A549 (cell line): ENCODE measurements around the gene ARSD. TPM values are rescaled to one million over a fixed set of nuclear protein-coding genes. Genes with fewer than 3 reads are reported as not detected.

Experiments used
- ATAC-seq, 2 experiments: fragments of 200-7000 bp in 1 of 2; fragments of >200 bp in 1 of 2; cut with Nextera tagmentation in 1 of 2; cut with Tn5 transposase in 1 of 2; 3 replicates each; pipeline versions ENCODE4 v1.8.0 to v1.9.1; 2018 to 2020; ENCODE audit warnings: mild to moderate bottlenecking in 1 of 2, moderate library complexity in 1 of 2
- CTCF ChIA-PET: fragments of 300-600 bp; sonication (Branson Sonifier 250); formaldehyde crosslinking; extraction: SDS; loops from one replicate; lab custom pipeline; 2021; ENCODE audit warnings: antibody characterized with exemption, inconsistent platforms; lab: Yijun Ruan, JAX
- POLR2A ChIA-PET: fragments of 350-600 bp; formaldehyde crosslinking; extraction: SDS; loops from one replicate; lab custom pipeline; 2021; ENCODE audit warnings: antibody characterized with exemption, inconsistent platforms; lab: Yijun Ruan, JAX
- DNase-seq, 2 experiments: peaks; one replicate each; pipeline versions ENCODE4 v3.0.0 to v3.0.0-alpha.2; 2011 to 2016; ENCODE audit warnings: low read depth in 1 of 2, low spot score in 1 of 2
- FAIRE-seq: peaks from 2 replicates; lab custom pipeline; 2011; peaks lifted over from hg19 to GRCh38; lab: Jason Lieb, UNC
- H3K27ac ChIP-seq, 2 experiments: fragments of >200 bp; sonication (Bioruptor Twin); formaldehyde crosslinking; 3 replicates each; pipeline ENCODE4 v1.5.1; 2016 to 2017
- H3K4me1 ChIP-seq: fragments of >200 bp; sonication (Bioruptor Twin); formaldehyde crosslinking; 3 replicates; pipeline ENCODE4 v1.6.1; 2016
- H3K4me2 ChIP-seq: fragments of >200 bp; sonication (Bioruptor Twin); formaldehyde crosslinking; 3 replicates; pipeline ENCODE4 v1.6.1; 2016
- H3K4me3 ChIP-seq: fragments of >200 bp; sonication (Bioruptor Twin); formaldehyde crosslinking; 3 replicates; pipeline ENCODE4 v1.5.1; 2016
- H3K9me3 ChIP-seq: fragments of >200 bp; sonication (Bioruptor Twin); formaldehyde crosslinking; 3 replicates; pipeline ENCODE4 v1.6.1; 2016
- BHLHE40 ChIP-seq: IDR thresholded peaks from 2 replicates; pipeline ENCODE4 v1.6.1; 2012; ENCODE audit warnings: low read depth, low read length, inconsistent platforms
- CEBPB ChIP-seq, 2 experiments: fragments of >200 bp in 1 of 2; sonication (Bioruptor Twin) in 1 of 2; formaldehyde crosslinking in 1 of 2; IDR thresholded peaks; 2 replicates each; pipeline ENCODE4 v1.6.1; 2012 to 2016
- CHD4 ChIP-seq: fragments of 200-600 bp; sonication (generic); IDR thresholded peaks from 2 replicates; pipeline ENCODE4 v1.6.1; 2016; ENCODE audit warnings: antibody characterized with exemption, mild to moderate bottlenecking, borderline replicate concordance
- EP300 ChIP-seq, 2 experiments: fragments of >200 bp; sonication (Bioruptor Twin); formaldehyde crosslinking; IDR thresholded peaks; 2 replicates in 1 of 2; 3 replicates in 1 of 2; pipeline ENCODE4 v1.6.1; 2016 to 2017
- HDAC2 ChIP-seq: fragments of 200-600 bp; sonication (generic); IDR thresholded peaks from 2 replicates; pipeline ENCODE4 v1.6.1; 2016
- HEYL ChIP-seq: fragments of 250-450 bp; sonication (Bioruptor Pico); IDR thresholded peaks from 2 replicates; pipeline ENCODE4 v1.8.0; 2021; ENCODE audit warnings: mild to moderate bottlenecking, moderate library complexity
- HOXA7 ChIP-seq: fragments of 250-450 bp; sonication (Bioruptor Pico); IDR thresholded peaks from 2 replicates; pipeline ENCODE4 v1.5.0; 2020; ENCODE audit warnings: mild to moderate bottlenecking, moderate library complexity
- HOXB13 ChIP-seq: fragments of 250-450 bp; sonication (Bioruptor Pico); IDR thresholded peaks from 2 replicates; pipeline ENCODE4 v1.5.0; 2020; ENCODE audit warnings: low read depth, mild to moderate bottlenecking, moderate library complexity
- JUN ChIP-seq, 2 experiments: fragments of >200 bp; sonication (Bioruptor Twin); formaldehyde crosslinking; IDR thresholded peaks; 2 replicates in 1 of 2; 3 replicates in 1 of 2; pipeline ENCODE4 v1.6.1; 2016 to 2017
- KDM1A ChIP-seq: fragments of 200-600 bp; sonication (generic); IDR thresholded peaks from 2 replicates; pipeline ENCODE4 v1.6.1; 2016; ENCODE audit warnings: low read depth, mild to moderate bottlenecking
- MAFK ChIP-seq: fragments of 450-650 bp; IDR thresholded peaks from 2 replicates; pipeline ENCODE4 v1.6.1; 2014; ENCODE audit not compliant: partially characterized antibody
- MYC ChIP-seq: IDR thresholded peaks from 2 replicates; pipeline ENCODE4 v1.6.1; 2012; ENCODE audit warnings: mild to moderate bottlenecking, inconsistent platforms, low read length, improper control_type of control experiment, borderline replicate concordance
- NFE2L2 ChIP-seq: fragments of 150-350 bp; conservative IDR thresholded peaks from 2 replicates; pipeline ENCODE4 v1.6.1; 2014; ENCODE audit warnings: low read length
- NPAS2 ChIP-seq: fragments of 250-450 bp; sonication (Bioruptor Pico); IDR thresholded peaks from 2 replicates; pipeline ENCODE4 v1.8.0; 2022; ENCODE audit warnings: mild to moderate bottlenecking, moderate library complexity, borderline replicate concordance
- POLR2AphosphoS2 ChIP-seq: conservative IDR thresholded peaks from 2 replicates; pipeline ENCODE4 v1.6.1; 2012; ENCODE audit warnings: low read length, improper control_type of control experiment, inconsistent platforms
- RCOR1 ChIP-seq: fragments of 150-350 bp; IDR thresholded peaks from 2 replicates; pipeline ENCODE4 v1.6.1; 2014; ENCODE audit warnings: antibody characterized with exemption, low read length, low read depth
- RNF2 ChIP-seq: fragments of 200-600 bp; sonication (generic); IDR thresholded peaks from 2 replicates; pipeline ENCODE4 v1.6.1; 2016; ENCODE audit warnings: low read depth, mild to moderate bottlenecking, antibody characterized with exemption, moderate library complexity, borderline replicate concordance
- SREBF2 ChIP-seq: fragments of 450-650 bp; IDR thresholded peaks from 2 replicates; pipeline ENCODE4 v1.6.1; 2014; ENCODE audit warnings: mild to moderate bottlenecking, moderate library complexity
- ZC3H11A ChIP-seq: fragments of 450-650 bp; IDR thresholded peaks from 2 replicates; pipeline ENCODE4 v1.6.1; 2014; ENCODE audit warnings: antibody characterized with exemption, mild to moderate bottlenecking
- ZNF302 ChIP-seq: fragments of 250-450 bp; sonication (Bioruptor Pico); IDR thresholded peaks from 2 replicates; pipeline ENCODE4 v1.9.0; 2021; ENCODE audit warnings: inconsistent platforms, mild to moderate bottlenecking, moderate library complexity
- ZSCAN20 ChIP-seq: fragments of 250-450 bp; sonication (Bioruptor Pico); IDR thresholded peaks from 2 replicates; pipeline ENCODE4 v1.8.0; 2022; ENCODE audit warnings: mild to moderate bottlenecking, moderate library complexity
- WGBS: methylation state at CpG from one replicate; pipeline ENCODE4 v1.1.6; 2017; ENCODE audit errors: missing lambda C conversion rate; 5-methylcytosine and 5-hydroxymethylcytosine counted together
- polyA plus RNA-seq, 4 experiments: library from polyadenylated mRNA; depleted of rRNA in 3 of 4; stranded (reverse); fragments of >200 nt; fragmentation: RNase III in 1 of 4; extraction: RNeasy Plus Mini Kit Qiagen cat#74134 plus additional on column Dnase treatment in 1 of 4; gene quantifications; 2 replicates in 3 of 4; 3 replicates in 1 of 4; pipeline ENCODE4 v1.2.3, GENCODE V29; 2011 to 2017
- TF ChIP-seq, protein P1 (sequence below): fragments of 250-450 bp; sonication (Bioruptor Pico); IDR thresholded peaks from 2 replicates; pipeline ENCODE4 v1.5.0; 2020; ENCODE audit warnings: low read depth, mild to moderate bottlenecking, moderate library complexity
- TF ChIP-seq, protein P2 (sequence below): IDR thresholded peaks from 2 replicates; pipeline ENCODE4 v1.6.1; 2012
- TF ChIP-seq, protein P3 (sequence below): fragments of 200-600 bp; sonication (generic); IDR thresholded peaks from 2 replicates; pipeline ENCODE4 v1.6.1; 2016; ENCODE audit warnings: antibody characterized with exemption, mild to moderate bottlenecking, moderate library complexity

The ARSD gene
- polyA plus RNA-seq, 2 of the 4 experiments (the other 2 are of a cell fraction): 9.9 to 17.4 TPM

DNA sequence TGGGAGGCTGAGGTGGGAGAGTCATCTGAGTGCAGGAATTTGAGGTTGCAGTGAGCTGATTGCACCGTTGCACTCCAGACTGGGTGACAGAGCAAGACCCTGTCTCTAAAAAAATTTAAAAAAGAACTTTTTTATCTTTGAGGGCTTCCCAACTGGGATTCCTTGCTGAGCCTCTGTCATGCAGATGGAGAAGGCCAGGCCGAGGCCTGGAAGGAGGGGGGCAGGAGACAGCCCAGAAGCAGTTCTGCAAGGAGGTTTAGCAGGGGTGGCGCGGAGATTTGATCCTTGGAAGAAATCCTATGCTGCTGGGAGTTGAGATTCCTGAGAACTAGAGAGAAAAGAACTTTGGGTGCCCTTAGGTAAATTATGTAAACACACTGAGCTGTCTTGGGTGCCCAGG is 2.5 kb upstream of the ARSD start (continued):
- no peak for TF ChIP-seq ZSCAN20
- TF ChIP-seq NFE2L2: no peak

DNA sequence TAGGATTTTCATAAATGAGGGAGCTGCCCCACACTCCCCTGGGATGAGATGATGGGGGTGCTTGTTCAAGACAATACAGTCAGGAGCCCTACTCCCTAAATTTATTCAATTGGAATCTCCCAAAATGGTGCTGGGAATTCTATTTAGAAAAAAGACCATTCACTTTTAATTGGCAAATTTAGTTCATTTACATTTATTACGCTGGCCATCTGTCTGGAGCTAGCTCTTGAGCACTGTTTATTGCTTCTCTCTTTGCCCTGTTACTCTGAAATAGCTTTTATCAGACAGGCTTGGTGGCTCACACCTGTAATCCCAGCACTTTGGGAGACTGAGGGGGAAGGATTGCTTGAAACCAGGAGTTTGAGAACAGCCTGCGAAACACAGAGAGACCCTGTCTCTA is 2.0 kb upstream of the ARSD start:
- H3K9me3 ChIP-seq: peaks cover 6% of the 10 kb centered on the region; the same call in 1 of the 3 replicates
- H3K4me1 ChIP-seq: peaks cover 7% of the 10 kb centered on the region; the same call in 2 of the 3 replicates
- ATAC-seq (no peak), FAIRE-seq (no peak), DNase-seq (no peak)
- ChIA-PET POLR2A (no interaction called here), CTCF (no interaction called here)
- H3K27ac ChIP-seq: no peak overlapping the region
- no peak overlapping the region for H3K4me3 ChIP-seq
- TF ChIP-seq RNF2 (no peak), EP300 (IDR thresholded peaks at IDR 0.05) (no peak), MAFK (no peak)
- TF ChIP-seq, protein P1, sequence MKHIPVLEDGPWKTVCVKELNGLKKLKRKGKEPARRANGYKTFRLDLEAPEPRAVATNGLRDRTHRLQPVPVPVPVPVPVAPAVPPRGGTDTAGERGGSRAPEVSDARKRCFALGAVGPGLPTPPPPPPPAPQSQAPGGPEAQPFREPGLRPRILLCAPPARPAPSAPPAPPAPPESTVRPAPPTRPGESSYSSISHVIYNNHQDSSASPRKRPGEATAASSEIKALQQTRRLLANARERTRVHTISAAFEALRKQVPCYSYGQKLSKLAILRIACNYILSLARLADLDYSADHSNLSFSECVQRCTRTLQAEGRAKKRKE (CRISPR knock-in tag): no peak
- WGBS: 98% methylated on average over 2 of the region's 2 CpGs
- H3K4me2 ChIP-seq: no peak overlapping the region

DNA sequence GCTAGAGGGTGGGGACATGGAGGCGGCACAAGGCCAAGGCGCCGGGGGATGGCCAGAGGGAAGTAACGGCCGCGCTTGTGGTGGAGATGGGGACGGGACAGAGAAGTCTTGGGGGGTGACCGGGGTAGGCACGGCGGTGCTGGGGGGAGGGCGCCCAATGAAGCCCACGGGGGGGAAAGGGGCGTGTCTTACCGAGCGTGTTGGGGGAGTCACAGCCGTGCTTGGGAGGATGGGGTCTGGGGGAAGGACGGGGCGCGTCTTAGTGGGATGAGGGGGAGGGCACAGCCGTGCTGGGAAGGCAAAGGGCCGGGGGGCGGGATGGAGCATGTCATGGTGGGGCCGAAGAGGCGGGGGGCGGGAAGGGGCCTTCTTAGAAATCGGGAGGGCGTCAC is 952 bp downstream of the ARSD start:
- H3K4me3 ChIP-seq: peak overlapping the region; percentile 94
- ChIA-PET CTCF (interaction anchor here (1.5 kb wide), 1 partner anchor 11 kb away, joined by 4 read pairs; no protein-coding TSS in a partner anchor), POLR2A (interaction anchor here (0.5 to 2.0 kb wide), 8 partner anchors 16 to 861 kb away, joined by 3 to 26 read pairs (median 4); a partner anchor contains a TSS)
- H3K27ac ChIP-seq: peak overlapping the region; percentile 100
- ATAC-seq (peak; percentile 79 to 82), DNase-seq (peak in 1 of 2 experiments; percentile 52), FAIRE-seq (no peak)
- H3K4me1 ChIP-seq: peaks cover 7% of the 10 kb centered on the region; the same call in 2 of the 3 replicates
- 0% methylated on average over 3 of the region's 27 CpGs for WGBS
- peak overlapping the region; percentile 76 for H3K4me2 ChIP-seq
- peaks cover 6% of the 10 kb centered on the region; the same call in 1 of the 3 replicates for H3K9me3 ChIP-seq
- TF ChIP-seq, protein P2, sequence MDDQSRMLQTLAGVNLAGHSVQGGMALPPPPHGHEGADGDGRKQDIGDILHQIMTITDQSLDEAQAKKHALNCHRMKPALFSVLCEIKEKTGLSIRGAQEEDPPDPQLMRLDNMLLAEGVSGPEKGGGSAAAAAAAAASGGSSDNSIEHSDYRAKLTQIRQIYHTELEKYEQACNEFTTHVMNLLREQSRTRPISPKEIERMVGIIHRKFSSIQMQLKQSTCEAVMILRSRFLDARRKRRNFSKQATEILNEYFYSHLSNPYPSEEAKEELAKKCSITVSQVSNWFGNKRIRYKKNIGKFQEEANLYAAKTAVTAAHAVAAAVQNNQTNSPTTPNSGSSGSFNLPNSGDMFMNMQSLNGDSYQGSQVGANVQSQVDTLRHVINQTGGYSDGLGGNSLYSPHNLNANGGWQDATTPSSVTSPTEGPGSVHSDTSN: no peak
- TF ChIP-seq NPAS2 (CRISPR knock-in tag): no peak
- TF ChIP-seq, protein P1 (CRISPR knock-in tag): no peak
- TF ChIP-seq CEBPB (IDR thresholded peaks at IDR 0.05): no peak
- TF ChIP-seq ZNF302 (CRISPR knock-in tag): no peak
- no peak for TF ChIP-seq HDAC2
- TF ChIP-seq, all 56 proteins: peak for 0

DNA sequence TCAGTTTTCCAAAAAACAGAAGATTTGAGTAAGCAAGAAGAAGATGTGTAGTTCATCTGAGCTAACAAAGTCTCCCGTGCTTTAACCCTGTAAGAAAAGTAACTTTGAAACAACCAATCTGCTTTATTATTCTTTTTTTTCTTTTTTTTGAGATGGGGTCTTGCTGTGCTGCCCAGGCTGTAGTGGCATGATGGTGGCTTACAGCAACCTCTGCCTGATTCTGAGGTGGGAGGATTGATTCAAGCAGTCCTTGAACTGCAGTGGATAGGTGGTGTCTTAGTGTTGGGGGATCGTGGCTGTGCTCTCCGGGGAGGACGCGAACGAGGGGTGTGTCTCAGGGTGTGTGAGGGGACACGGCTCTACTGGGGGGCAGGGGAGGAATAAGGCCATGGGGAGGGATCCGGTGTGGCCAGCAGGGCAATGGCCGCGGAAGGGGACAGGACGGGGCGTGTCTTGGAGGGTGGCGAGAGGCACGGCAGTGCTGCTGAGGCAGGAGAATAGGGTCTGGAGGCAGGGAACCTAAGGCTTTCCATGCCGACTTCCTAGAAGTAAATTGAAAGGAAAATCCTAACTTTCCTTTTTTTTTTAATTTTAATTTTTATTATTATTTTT is 2.4 kb downstream of the ARSD start:
- ATAC-seq (no peak), DNase-seq (no peak), FAIRE-seq (no peak)
- CTCF ChIA-PET: no interaction called here
- peaks cover 7% of the 10 kb centered on the region; the same call in 2 of the 3 replicates for H3K4me1 ChIP-seq
- H3K4me3 ChIP-seq: no peak overlapping the region
- H3K9me3 ChIP-seq: peaks cover 6% of the 10 kb centered on the region; the same call in 1 of the 3 replicates
- peak overlapping the region; percentile 100; a peak in 5 of 6 replicates for H3K27ac ChIP-seq
- 96% methylated on average over 11 of the region's 15 CpGs for WGBS
- POLR2A ChIA-PET: no interaction called here
- H3K4me2 ChIP-seq: no peak overlapping the region
- TF ChIP-seq SREBF2 (no peak), CHD4 (no peak), JUN (IDR thresholded peaks at IDR 0.05) (no peak), POLR2AphosphoS2 (no peak), ZC3H11A (no peak), HOXA7 (CRISPR knock-in tag) (no peak), HOXB13 (CRISPR knock-in tag) (no peak), BHLHE40 (no peak), KDM1A (no peak), HEYL (CRISPR knock-in tag) (no peak), MYC (no peak), RCOR1 (no peak)
- TF ChIP-seq, protein P1 (CRISPR knock-in tag): no peak
- TF ChIP-seq, protein P3, sequence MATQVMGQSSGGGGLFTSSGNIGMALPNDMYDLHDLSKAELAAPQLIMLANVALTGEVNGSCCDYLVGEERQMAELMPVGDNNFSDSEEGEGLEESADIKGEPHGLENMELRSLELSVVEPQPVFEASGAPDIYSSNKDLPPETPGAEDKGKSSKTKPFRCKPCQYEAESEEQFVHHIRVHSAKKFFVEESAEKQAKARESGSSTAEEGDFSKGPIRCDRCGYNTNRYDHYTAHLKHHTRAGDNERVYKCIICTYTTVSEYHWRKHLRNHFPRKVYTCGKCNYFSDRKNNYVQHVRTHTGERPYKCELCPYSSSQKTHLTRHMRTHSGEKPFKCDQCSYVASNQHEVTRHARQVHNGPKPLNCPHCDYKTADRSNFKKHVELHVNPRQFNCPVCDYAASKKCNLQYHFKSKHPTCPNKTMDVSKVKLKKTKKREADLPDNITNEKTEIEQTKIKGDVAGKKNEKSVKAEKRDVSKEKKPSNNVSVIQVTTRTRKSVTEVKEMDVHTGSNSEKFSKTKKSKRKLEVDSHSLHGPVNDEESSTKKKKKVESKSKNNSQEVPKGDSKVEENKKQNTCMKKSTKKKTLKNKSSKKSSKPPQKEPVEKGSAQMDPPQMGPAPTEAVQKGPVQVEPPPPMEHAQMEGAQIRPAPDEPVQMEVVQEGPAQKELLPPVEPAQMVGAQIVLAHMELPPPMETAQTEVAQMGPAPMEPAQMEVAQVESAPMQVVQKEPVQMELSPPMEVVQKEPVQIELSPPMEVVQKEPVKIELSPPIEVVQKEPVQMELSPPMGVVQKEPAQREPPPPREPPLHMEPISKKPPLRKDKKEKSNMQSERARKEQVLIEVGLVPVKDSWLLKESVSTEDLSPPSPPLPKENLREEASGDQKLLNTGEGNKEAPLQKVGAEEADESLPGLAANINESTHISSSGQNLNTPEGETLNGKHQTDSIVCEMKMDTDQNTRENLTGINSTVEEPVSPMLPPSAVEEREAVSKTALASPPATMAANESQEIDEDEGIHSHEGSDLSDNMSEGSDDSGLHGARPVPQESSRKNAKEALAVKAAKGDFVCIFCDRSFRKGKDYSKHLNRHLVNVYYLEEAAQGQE: no peak
